Ovary (tissue), 9 donors: Measurements from ENCODE around the gene ACADS. TPM values are rescaled to one million over a fixed set of nuclear protein-coding genes. Genes with fewer than 3 reads are reported as not detected.

Source experiments
- DNase-seq, 5 donors: peaks; one replicate each; pipeline ENCODE4 v3.0.0-alpha.2; 2019 to 2020
- H3K27ac ChIP-seq, 2 donors: fragments of 200-600 bp; one replicate each; pipeline versions ENCODE4 v1.5.1 to v1.8.0; 2019 to 2022
- H3K27me3 ChIP-seq: fragments of 200-600 bp; one replicate; pipeline ENCODE4 v1.8.0; 2022
- H3K36me3 ChIP-seq: fragments of 200-600 bp; sonication (generic); one replicate; pipeline ENCODE4 v1.5.1; 2019
- H3K4me1 ChIP-seq: one replicate; pipeline ENCODE4 v1.8.1; 2013; ENCODE audit warnings: mild to moderate bottlenecking, moderate library complexity; ENCODE audit not compliant: insufficient read depth
- H3K4me3 ChIP-seq: fragments of 200-600 bp; sonication (generic); one replicate; pipeline ENCODE4 v1.5.1; 2017
- H3K9me3 ChIP-seq, 2 donors: fragments of 200-600 bp in 1 of 2; sonication (generic) in 1 of 2; one replicate each; pipeline versions ENCODE4 v1.5.1 to v1.8.1; 2013 to 2019; ENCODE audit warnings: mild to moderate bottlenecking in 1 of 2, moderate library complexity in 1 of 2
- CTCF ChIP-seq, 3 donors: fragments of 450-650 bp in 2 of 3; fragments of 200-600 bp in 1 of 3; IDR thresholded peaks; one replicate each; pipeline versions ENCODE4 v1.5.1 to v1.8.0; 2016 to 2022; ENCODE audit warnings: antibody characterized with exemption in 3 of 3, mild to moderate bottlenecking in 1 of 3
- EP300 ChIP-seq: sonication (generic); formaldehyde crosslinking; IDR thresholded peaks from one replicate; pipeline ENCODE4 v1.6.1; 2017; ENCODE audit warnings: antibody characterized with exemption
- POLR2A ChIP-seq: fragments of 450-650 bp; IDR thresholded peaks from one replicate; pipeline ENCODE4 v1.6.1; 2017; ENCODE audit warnings: antibody characterized with exemption, mild to moderate bottlenecking, moderate library complexity
- WGBS, 3 donors: extraction: QIAGEN DNeasy Blood & Tissue Kit in 1 of 3; methylation state at CpG; one replicate each; pipeline versions ENCODE4 v1.1.5 to v1.1.7; 2013 to 2017; 5-methylcytosine and 5-hydroxymethylcytosine counted together
- intact Hi-C, 4 donors: fragments of 100-400 bp; cut with DNase I; formaldehyde crosslinking; loops; one replicate each; pipeline versions ENCODE4 v1.11.0 to v1.15.1; 2022 to 2023
- polyA plus RNA-seq, 2 donors: library from polyadenylated mRNA; stranded (reverse); fragments of 200-250 nt in 1 of 2; fragments of 350-450 nt in 1 of 2; fragmentation: Illumina TruSeq in 1 of 2; extraction: RNeasy Lipid Tissue Mini Kit (QIAGEN cat#74804) in 1 of 2; gene quantifications; one replicate each; pipeline ENCODE4 v1.2.3, GENCODE V29; 2013 to 2014
- total RNA-seq, 7 donors: library from RNA; depleted of rRNA in 2 of 7; stranded (reverse); fragments of >200 nt in 2 of 7; fragmentation: NEBNext Ultra II Directional in 3 of 7; extraction: Animal tissue kit (Norgen Biotek cat#: 25700) in 3 of 7; gene quantifications; one replicate each; pipeline versions ENCODE4 v1.1.0 to v1.2.4, GENCODE V29; 2016 to 2023
- donor health status: DM: no; HTN: no; CAD: no; lungs with moderate emphysema.
- donor health status: DM: no; HTN: no; CAD: no.
- donor health status: Bipolar disorder and iron deficiency.
- donor health status: DM: yes; HTN: yes; CAD: no.
- donor health status: DM: no; HTN: no; CAD: no.
- donor health status: DM: yes; HTN: yes; CAD: no.

ACADS gene
- total and polyA plus RNA-seq, 9 donors, result 1.0 to 17.5 (median 13.9) TPM

- Histone ChIP-seq H3K27ac (no peak overlapping the region), H3K4me1 (peaks cover 4% of the 10 kb centered on the region), H3K9me3 (no peaks in the 10 kb centered on the region), H3K4me3 (no peak overlapping the region), H3K27me3 (no peaks in the 10 kb centered on the region), H3K36me3 (no peaks in the 10 kb centered on the region)
- whole genome bisulfite sequencing, 3 donors, result 45 to 56% (median 47%) methylated on average over 6 of the region's 6 CpGs
- DNase-seq, result no peak
- intact Hi-C loops, result loop anchor here (5.0 to 10.0 kb wide), 3 partner anchors 65 to 128 kb away; partner anchors contain the start of genes POP5 (in 3 of the 4) and CABP1 (in 1 of the 4)
- no peak for TF ChIP-seq EP300
- TF ChIP-seq POLR2A, result no peak
- TF ChIP-seq CTCF (IDR thresholded peaks at IDR 0.05), result no peak
Measured at GRCh38 chr12:120712610-120713009, 13.0 kb upstream of the ACADS start.

GRCh38 chr12:120713861-120714482 lies 11.7 kb upstream of the ACADS start:
- WGBS, 3 donors, result 14 to 24% (median 20%) methylated on average over 4 of the region's 4 CpGs
- intact Hi-C loops, result loop anchor here (5.0 to 10.0 kb wide), 3 partner anchors 67 to 129 kb away; partner anchors contain the start of genes POP5 (in 3 of the 4) and CABP1 (in 1 of the 4)
- H3K36me3 ChIP-seq, result no peaks in the 10 kb centered on the region
- DNase-seq, result peak in 4 of 5 donors; percentile 52 to 70 (median 65)
- no peak overlapping the region for H3K27ac ChIP-seq
- H3K4me3 ChIP-seq, result no peak overlapping the region
- no peaks in the 10 kb centered on the region for H3K9me3 ChIP-seq
- peaks cover 4% of the 10 kb centered on the region for H3K4me1 ChIP-seq
- no peaks in the 10 kb centered on the region for H3K27me3 ChIP-seq
- TF ChIP-seq POLR2A (no peak), CTCF (IDR thresholded peaks at IDR 0.05) (peak; percentile 61 to 75 (median 67)), EP300 (no peak)

- TF ChIP-seq CTCF (IDR thresholded peaks at IDR 0.05), result no peak
- Histone ChIP-seq H3K9me3 (no peaks in the 10 kb centered on the region), H3K27ac (no peak overlapping the region), H3K36me3 (no peaks in the 10 kb centered on the region), H3K4me1 (no peaks in the 10 kb centered on the region), H3K4me3 (no peak overlapping the region), H3K27me3 (no peaks in the 10 kb centered on the region)
- intact Hi-C loops, result loop anchor here (10.0 kb wide), 2 partner anchors 73 to 133 kb away; partner anchors contain the start of genes POP5 (in 3 of the 4) and CABP1 (in 1 of the 4)
- WGBS, 3 donors, result 88 to 98% (median 97%) methylated on average over 9 of the region's 9 CpGs
- DNase-seq, result no peak
Measured at GRCh38 chr12:120718055-120718454, 7.6 kb upstream of the ACADS start.

- DNase-seq, result no peak
- WGBS, 3 donors, result 90 to 92% (median 90%) methylated on average over 2 of the region's 2 CpGs
- TF ChIP-seq CTCF (IDR thresholded peaks at IDR 0.05), result no peak
- no peak for TF ChIP-seq EP300
- TF ChIP-seq POLR2A, result no peak
- no peak overlapping the region for H3K4me3 ChIP-seq
- H3K9me3 ChIP-seq, result no peaks in the 10 kb centered on the region
- no peaks in the 10 kb centered on the region for H3K27me3 ChIP-seq
- no peaks in the 10 kb centered on the region for H3K36me3 ChIP-seq
- no peaks in the 10 kb centered on the region for H3K4me1 ChIP-seq
- intact Hi-C loops, result loop anchor here (10.0 kb wide), 2 partner anchors 74 to 134 kb away; partner anchors contain the start of genes POP5 (in 3 of the 4) and CABP1 (in 1 of the 4)
- H3K27ac ChIP-seq, result no peak overlapping the region
Measured at GRCh38 chr12:120719072-120719471, 6.6 kb upstream of the ACADS start.
